Measurements from ENCODE around the gene CCDC174. TPM values are rescaled to one million over a fixed set of nuclear protein-coding genes. Genes with fewer than 3 reads are reported as not detected.

The CCDC174 gene
- total RNA-seq, 2 experiments from 2014 or later = 28.3 to 28.8 TPM

DNA sequence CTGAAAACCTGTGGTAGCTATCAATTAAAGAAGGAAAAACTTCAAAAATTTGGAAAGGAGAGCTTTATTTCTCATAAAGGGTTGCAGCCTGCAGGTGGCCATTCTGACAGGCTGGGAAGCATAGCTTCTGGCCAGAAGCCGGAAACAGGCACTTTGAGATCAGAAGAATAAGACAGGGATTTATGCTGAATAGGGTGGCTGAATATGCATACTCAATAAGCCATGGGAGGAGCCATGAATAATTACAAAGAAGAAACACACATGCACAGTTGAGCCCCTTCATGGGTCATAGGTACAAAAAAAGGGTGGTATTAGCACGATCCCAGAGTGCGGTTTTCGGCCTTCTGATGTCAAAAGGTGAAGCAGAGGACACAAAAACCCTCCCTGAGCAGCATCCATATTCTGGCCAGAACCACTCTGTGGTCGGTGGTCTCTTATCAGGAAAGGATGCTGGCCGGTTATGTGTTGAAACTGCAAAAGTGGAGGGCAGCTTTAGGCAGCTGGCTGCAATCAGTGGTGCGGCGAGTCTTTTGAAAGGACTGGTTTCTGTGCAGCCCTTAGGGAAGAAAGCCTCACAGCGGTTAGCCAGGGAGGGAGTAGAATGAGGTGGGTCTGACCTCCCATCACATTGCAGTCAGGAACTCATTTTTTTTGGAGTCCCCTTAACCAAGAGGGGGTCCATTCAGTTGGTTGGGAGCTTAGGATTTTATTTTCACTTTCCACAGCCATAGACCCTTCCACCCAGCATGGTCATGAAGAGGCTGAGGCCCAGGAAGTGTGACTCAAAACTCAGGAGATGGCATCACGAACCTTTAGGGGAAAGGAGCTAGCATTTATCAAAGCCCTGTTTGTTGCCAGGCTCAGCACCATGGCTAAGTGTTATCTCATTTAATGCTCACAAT is 34.7 kb upstream of the CCDC174 start:
- no peaks in the 10 kb centered on the region for H3K36me3 Mint-ChIP-seq

DNA sequence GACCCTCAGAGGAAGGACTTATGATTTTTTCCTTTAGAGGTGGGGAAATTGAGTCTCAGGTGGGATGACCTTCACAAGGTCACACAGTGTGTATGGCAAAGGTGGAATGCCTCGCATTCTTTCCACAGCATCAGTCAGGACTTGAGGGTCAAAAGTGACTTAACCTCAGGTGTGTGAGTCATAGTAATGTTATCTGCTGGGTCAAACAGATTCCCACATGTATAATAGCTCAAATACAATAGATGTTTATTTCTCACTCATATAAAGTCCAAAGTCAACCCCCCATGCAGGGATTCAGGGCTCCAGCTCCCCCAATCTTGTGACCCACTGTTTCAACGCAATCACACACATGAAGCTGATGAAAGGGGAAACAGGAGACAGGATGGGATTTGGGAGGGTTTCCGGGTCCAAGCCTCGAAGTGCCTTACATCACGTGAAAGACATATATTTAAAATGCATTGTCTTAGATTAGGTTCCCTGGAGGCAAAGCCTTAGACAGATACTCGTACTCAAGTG is 34.0 kb upstream of the CCDC174 start:
- ATAC-seq (ENCODE audit: low read depth) = no peak
- H3K27me3 Mint-ChIP-seq = peaks cover 27% of the 10 kb centered on the region

More for the DNA sequence above, 34.7 kb upstream of the CCDC174 start:
- POLR2A ChIA-PET = no interaction called here
- no peak for DNase-seq
- Mint-ChIP-seq H3K27me3 (peaks cover 29% of the 10 kb centered on the region), H3K9me3 (no peaks in the 10 kb centered on the region), H3K4me3 (no peak overlapping the region), H3K4me1 (peaks cover 1% of the 10 kb centered on the region), H3K27ac (no peak overlapping the region)
- no peak for ATAC-seq (ENCODE audit: low read depth)

DNA sequence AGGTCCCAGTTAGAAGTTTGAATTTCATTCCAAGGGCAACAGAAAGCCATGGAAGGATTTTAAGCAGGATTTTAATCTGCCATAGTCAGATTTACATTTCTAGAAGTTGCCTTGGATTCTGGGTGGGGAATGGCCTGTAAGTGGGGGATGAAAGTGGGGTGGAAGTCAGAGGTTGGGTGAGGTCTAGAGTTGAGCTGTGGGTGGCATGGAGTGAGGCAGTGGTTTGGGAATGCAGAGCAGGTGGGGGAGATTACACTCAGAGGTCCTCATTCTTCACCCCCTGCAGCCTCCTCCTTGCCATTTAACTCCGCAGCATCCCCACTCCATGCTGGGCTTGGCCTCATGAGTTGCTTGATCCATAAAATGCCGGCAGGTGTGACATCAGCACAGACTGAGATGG is 32.0 kb upstream of the CCDC174 start:
- Mint-ChIP-seq H3K4me3 (no peak overlapping the region), H3K27me3 (peaks cover 12% of the 10 kb centered on the region), H3K27ac (no peak overlapping the region), H3K4me1 (peaks cover 1% of the 10 kb centered on the region), H3K9me3 (no peaks in the 10 kb centered on the region), H3K36me3 (no peaks in the 10 kb centered on the region)
- no peak for ATAC-seq (ENCODE audit: low read depth)
- no peak for DNase-seq
- POLR2A ChIA-PET = no interaction called here

More for the DNA sequence above, 34.0 kb upstream of the CCDC174 start:
- no peak overlapping the region for H3K4me3 Mint-ChIP-seq
- H3K27ac Mint-ChIP-seq = no peak overlapping the region
- peaks cover 1% of the 10 kb centered on the region for H3K4me1 Mint-ChIP-seq
- DNase-seq = no peak
- POLR2A ChIA-PET = no interaction called here
- H3K9me3 Mint-ChIP-seq = no peaks in the 10 kb centered on the region
- no peaks in the 10 kb centered on the region for H3K36me3 Mint-ChIP-seq

- no peaks in the 10 kb centered on the region for H3K36me3 Mint-ChIP-seq
- DNase-seq = no peak
- no peaks in the 10 kb centered on the region for H3K9me3 Mint-ChIP-seq
- peaks cover 1% of the 10 kb centered on the region for H3K4me1 Mint-ChIP-seq
- POLR2A ChIA-PET = no interaction called here
- H3K4me3 Mint-ChIP-seq = no peak overlapping the region
- H3K27ac Mint-ChIP-seq = no peak overlapping the region
- H3K27me3 Mint-ChIP-seq = peaks cover 9% of the 10 kb centered on the region
- ATAC-seq (ENCODE audit: low read depth) = no peak
Measured at GRCh38 chr3:14620512-14620911, 31.1 kb upstream of the CCDC174 start.

- no peak for DNase-seq
- Mint-ChIP-seq H3K36me3 (no peaks in the 10 kb centered on the region), H3K4me1 (peaks cover 1% of the 10 kb centered on the region), H3K27me3 (peaks cover 9% of the 10 kb centered on the region), H3K27ac (no peak overlapping the region), H3K4me3 (no peak overlapping the region), H3K9me3 (no peaks in the 10 kb centered on the region)
- no peak for ATAC-seq (ENCODE audit: low read depth)
- POLR2A ChIA-PET = no interaction called here
Measured at GRCh38 chr3:14621093-14621492, 30.5 kb upstream of the CCDC174 start.

- no peaks in the 10 kb centered on the region for H3K9me3 Mint-ChIP-seq
- no peak overlapping the region for H3K4me3 Mint-ChIP-seq
- H3K27me3 Mint-ChIP-seq = peaks cover 8% of the 10 kb centered on the region
- POLR2A ChIA-PET = no interaction called here
- no peak overlapping the region for H3K27ac Mint-ChIP-seq
- DNase-seq (no peak), ATAC-seq (ENCODE audit: low read depth) (no peak)
- no peaks in the 10 kb centered on the region for H3K36me3 Mint-ChIP-seq
- H3K4me1 Mint-ChIP-seq = peaks cover under 1% of the 10 kb centered on the region
Measured at GRCh38 chr3:14622368-14622767, 29.2 kb upstream of the CCDC174 start.

GRCh38 chr3:14623569-14624051 is 28.0 kb upstream of the CCDC174 start:
- no peak for DNase-seq
- H3K9me3 Mint-ChIP-seq = no peaks in the 10 kb centered on the region
- ATAC-seq (ENCODE audit: low read depth) = no peak
- no peak overlapping the region for H3K4me3 Mint-ChIP-seq
- H3K27me3 Mint-ChIP-seq = peaks cover 6% of the 10 kb centered on the region
- POLR2A ChIA-PET = no interaction called here
- no peaks in the 10 kb centered on the region for H3K4me1 Mint-ChIP-seq
- no peaks in the 10 kb centered on the region for H3K36me3 Mint-ChIP-seq
- H3K27ac Mint-ChIP-seq = no peak overlapping the region

DNA sequence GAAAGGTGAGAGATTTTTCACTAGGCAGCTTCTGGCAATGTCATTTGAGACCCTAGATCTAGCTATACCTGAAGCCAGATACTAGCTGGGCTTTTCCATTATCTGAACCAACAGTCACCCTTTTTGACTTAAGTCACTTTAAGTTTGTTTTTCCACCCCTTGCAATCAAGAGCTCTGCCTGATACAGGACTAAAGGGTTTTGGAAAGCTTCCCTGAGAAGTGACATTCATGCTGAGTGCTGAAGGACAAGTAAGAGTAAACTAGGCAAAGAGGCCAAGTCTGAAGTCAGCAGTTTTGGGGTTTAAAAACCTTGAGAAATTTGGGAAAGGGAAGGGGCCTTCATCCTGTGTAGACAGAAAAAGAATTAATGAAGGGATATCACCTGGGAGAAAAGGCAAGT is 27.1 kb upstream of the CCDC174 start:
- ATAC-seq (ENCODE audit: low read depth) (no peak), DNase-seq (no peak)
- H3K9me3 Mint-ChIP-seq = no peaks in the 10 kb centered on the region
- no peaks in the 10 kb centered on the region for H3K36me3 Mint-ChIP-seq
- no peaks in the 10 kb centered on the region for H3K4me1 Mint-ChIP-seq
- peaks cover 6% of the 10 kb centered on the region for H3K27me3 Mint-ChIP-seq
- no peak overlapping the region for H3K27ac Mint-ChIP-seq
- no peak overlapping the region for H3K4me3 Mint-ChIP-seq
- POLR2A ChIA-PET = no interaction called here

DNA sequence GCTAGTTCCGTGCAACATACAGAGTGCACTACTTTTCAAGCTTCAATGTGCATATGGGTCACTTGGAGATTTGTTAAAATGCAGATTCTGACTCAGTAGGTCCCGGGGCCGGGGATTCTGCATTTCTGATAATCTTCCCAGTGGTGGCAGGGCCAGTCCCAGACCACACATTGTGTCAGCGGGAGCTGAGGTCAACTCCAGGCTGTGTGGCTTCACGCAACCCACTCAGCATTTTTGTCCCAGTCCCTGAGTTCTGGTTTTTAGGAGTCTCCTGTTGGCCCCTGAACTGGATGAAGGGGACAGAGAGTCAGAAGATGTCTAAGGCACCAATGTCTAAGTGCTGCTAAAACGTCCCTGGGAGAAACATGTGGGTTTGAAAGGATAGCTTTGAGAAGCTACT is 26.1 kb upstream of the CCDC174 start:
- POLR2A ChIA-PET = no interaction called here
- Mint-ChIP-seq H3K36me3 (no peaks in the 10 kb centered on the region), H3K27ac (no peak overlapping the region), H3K9me3 (no peaks in the 10 kb centered on the region), H3K4me1 (no peaks in the 10 kb centered on the region), H3K4me3 (no peak overlapping the region), H3K27me3 (peaks cover 3% of the 10 kb centered on the region)
- ATAC-seq (ENCODE audit: low read depth) (no peak), DNase-seq (no peak)

DNA sequence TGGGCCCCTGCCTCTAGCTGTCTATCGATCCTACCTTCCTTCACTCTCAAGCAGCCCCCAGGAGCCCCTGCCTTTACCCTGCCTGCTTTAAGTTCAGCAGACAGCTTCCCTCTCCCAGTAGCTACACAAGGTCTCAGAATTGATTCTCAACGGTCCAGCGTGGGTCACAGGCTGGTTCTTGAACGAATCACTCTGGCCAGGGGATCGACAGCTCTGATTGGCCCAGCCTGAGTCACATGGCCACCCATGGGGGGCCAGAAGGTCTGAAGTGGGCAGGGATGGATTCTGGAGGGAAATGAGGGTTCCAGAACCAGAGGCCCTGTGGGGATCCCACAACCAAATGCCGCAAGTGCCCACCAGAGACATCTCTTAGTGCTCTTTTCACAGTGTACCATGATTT is 23.7 kb upstream of the CCDC174 start:
- Mint-ChIP-seq H3K4me3 (no peak overlapping the region), H3K4me1 (no peaks in the 10 kb centered on the region), H3K27ac (no peak overlapping the region), H3K27me3 (peaks cover 9% of the 10 kb centered on the region), H3K9me3 (no peaks in the 10 kb centered on the region), H3K36me3 (no peaks in the 10 kb centered on the region)
- ATAC-seq (ENCODE audit: low read depth) (no peak), DNase-seq (no peak)
- POLR2A ChIA-PET = no interaction called here

GRCh38 chr3:14628406-14628805 is 23.2 kb upstream of the CCDC174 start:
- Mint-ChIP-seq H3K9me3 (no peaks in the 10 kb centered on the region), H3K27me3 (peaks cover 9% of the 10 kb centered on the region), H3K27ac (no peak overlapping the region), H3K4me1 (no peaks in the 10 kb centered on the region), H3K36me3 (no peaks in the 10 kb centered on the region), H3K4me3 (no peak overlapping the region)
- no peak for ATAC-seq (ENCODE audit: low read depth)
- no peak for DNase-seq
- POLR2A ChIA-PET = no interaction called here

DNA sequence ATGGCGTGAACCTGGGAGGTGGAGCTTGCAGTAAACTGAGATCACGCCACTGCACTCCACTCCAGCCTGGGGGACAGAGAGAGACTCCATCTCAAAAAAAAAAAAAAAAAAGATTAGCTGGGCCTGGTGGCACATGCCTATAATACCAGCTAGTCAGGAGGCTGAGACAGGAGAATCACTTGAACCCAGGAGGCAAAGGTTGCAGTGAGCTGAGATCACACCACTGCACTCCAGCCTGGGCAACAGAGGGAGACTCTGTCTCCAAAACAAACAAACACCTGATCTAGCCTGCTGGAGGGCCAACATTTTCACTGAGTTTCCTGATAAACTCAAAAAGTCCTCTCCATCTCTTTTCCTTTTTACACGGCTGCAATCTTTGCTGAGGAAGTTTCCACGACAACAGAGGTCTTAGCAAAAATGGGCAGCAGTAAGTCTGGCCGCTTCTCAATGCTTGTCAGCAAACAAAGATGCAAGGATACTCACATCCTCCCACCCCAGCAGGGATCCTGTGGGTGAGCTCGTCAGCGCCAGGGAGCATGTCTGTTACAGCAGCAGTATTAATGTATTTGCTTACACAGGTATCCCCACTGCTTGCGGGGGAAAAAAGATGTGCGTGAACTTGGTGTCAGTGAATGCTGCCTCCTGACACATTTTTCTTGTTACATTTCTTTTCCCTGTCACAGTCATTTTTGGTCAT is 21.0 kb upstream of the CCDC174 start:
- no peak overlapping the region for H3K4me3 Mint-ChIP-seq
- H3K27ac Mint-ChIP-seq = no peak overlapping the region
- POLR2A ChIA-PET = interaction anchor here (0.6 kb wide), 2 partner anchors 12 to 189 kb away, joined by 3 read pairs; no protein-coding TSS in a partner anchor
- no peaks in the 10 kb centered on the region for H3K36me3 Mint-ChIP-seq
- no peaks in the 10 kb centered on the region for H3K4me1 Mint-ChIP-seq
- no peak for DNase-seq
- no peaks in the 10 kb centered on the region for H3K9me3 Mint-ChIP-seq
- H3K27me3 Mint-ChIP-seq = peaks cover 9% of the 10 kb centered on the region
- no peak for ATAC-seq (ENCODE audit: low read depth)

DNA sequence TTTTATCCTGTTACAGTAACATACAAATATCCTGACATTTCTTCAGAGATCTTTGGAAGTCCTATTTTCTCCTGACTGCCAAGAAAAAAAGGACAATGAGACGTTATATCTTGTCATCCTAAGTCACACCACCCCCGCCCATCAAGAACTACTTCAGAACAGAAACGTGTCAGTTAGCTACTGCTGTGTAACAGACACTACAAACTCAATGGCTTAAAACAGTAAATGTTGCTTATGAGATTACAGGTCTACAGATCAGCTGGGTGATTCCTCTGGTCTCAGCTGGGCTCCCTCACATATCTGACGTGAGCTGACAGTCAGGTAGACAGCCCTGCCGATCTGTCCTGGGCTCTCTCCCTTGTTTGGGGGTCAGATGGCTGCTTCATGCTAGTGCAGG is 20.5 kb upstream of the CCDC174 start:
- H3K36me3 Mint-ChIP-seq = no peaks in the 10 kb centered on the region
- peaks cover 12% of the 10 kb centered on the region for H3K27me3 Mint-ChIP-seq
- H3K4me3 Mint-ChIP-seq = no peak overlapping the region
- H3K9me3 Mint-ChIP-seq = no peaks in the 10 kb centered on the region
- POLR2A ChIA-PET = no interaction called here
- no peak for DNase-seq
- no peaks in the 10 kb centered on the region for H3K4me1 Mint-ChIP-seq
- no peak overlapping the region for H3K27ac Mint-ChIP-seq
- ATAC-seq (ENCODE audit: low read depth) = no peak
